ENCODE measurements around the gene DDX11.
"Not testable (repeated sequence)": the region's sequence is repeated elsewhere in the genome, so short reads cannot be mapped to it uniquely, and the experiment has no call there.

DNA sequence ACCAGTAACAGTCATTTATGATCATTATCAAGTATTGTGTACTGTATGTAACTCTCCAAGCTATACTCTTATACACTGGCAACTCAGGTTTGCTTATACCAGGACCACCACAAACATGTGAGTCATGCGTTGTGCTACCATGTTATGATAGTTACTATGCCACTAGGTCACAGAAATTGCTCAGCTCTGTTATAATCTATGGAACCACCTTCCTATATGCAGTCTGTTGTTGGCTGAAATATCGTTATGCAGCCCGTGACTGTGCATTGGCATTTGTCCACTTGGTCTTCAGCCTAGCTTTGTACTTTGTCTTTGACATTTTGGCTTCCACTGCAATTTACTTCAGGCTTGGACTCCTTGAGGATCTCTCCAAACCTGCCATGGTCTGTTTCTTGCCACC is 7.5 kb upstream of the DDX11 start:
- TF ChIP-seq, protein P1, sequence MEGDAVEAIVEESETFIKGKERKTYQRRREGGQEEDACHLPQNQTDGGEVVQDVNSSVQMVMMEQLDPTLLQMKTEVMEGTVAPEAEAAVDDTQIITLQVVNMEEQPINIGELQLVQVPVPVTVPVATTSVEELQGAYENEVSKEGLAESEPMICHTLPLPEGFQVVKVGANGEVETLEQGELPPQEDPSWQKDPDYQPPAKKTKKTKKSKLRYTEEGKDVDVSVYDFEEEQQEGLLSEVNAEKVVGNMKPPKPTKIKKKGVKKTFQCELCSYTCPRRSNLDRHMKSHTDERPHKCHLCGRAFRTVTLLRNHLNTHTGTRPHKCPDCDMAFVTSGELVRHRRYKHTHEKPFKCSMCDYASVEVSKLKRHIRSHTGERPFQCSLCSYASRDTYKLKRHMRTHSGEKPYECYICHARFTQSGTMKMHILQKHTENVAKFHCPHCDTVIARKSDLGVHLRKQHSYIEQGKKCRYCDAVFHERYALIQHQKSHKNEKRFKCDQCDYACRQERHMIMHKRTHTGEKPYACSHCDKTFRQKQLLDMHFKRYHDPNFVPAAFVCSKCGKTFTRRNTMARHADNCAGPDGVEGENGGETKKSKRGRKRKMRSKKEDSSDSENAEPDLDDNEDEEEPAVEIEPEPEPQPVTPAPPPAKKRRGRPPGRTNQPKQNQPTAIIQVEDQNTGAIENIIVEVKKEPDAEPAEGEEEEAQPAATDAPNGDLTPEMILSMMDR (IDR thresholded peaks at IDR 0.05) = not testable (repeated sequence)
- TF ChIP-seq POLR2A (IDR thresholded peaks at IDR 0.05) = not testable (repeated sequence)
